HG03108 (cell line): Measurements from ENCODE around the gene SGCD.

ENCODE experiments used
- ATAC-seq: cut with Tn5 transposase; IDR thresholded peaks from one replicate; pipeline ENCODE4 v1.9.1; 2021; ENCODE audit warnings: moderate library complexity; ENCODE audit not compliant: unreplicated experiment

Gene SGCD

GRCh38 chr5:156326718-156327259, at the start of gene SGCD:
Gene SGCD (plus strand): TSS chr5:156327164.
- no peak for ATAC-seq

- ATAC-seq, result no peak
Observed at GRCh38 chr5:156277290-156277689, 49.7 kb upstream of the SGCD start.

- ATAC-seq, result no peak
Observed at GRCh38 chr5:156295431-156295830, 31.5 kb upstream of the SGCD start.

GRCh38 chr5:156310115-156310514, 16.8 kb upstream of the SGCD start:
- no peak for ATAC-seq

- no peak for ATAC-seq
Observed at GRCh38 chr5:156312897-156313694, 13.9 kb upstream of the SGCD start.

GRCh38 chr5:156314416-156314815, 12.5 kb upstream of the SGCD start:
- no peak for ATAC-seq

- ATAC-seq, result no peak
Observed at GRCh38 chr5:156322666-156323065, 4.3 kb upstream of the SGCD start.

- ATAC-seq, result no peak
Observed at GRCh38 chr5:156327296-156327695, 332 bp downstream of the SGCD start.

- no peak for ATAC-seq
Observed at GRCh38 chr5:156328161-156328560, 1.2 kb downstream of the SGCD start.

GRCh38 chr5:156328766-156329165, 1.8 kb downstream of the SGCD start:
- no peak for ATAC-seq

- ATAC-seq, result no peak
Observed at GRCh38 chr5:156329171-156329611, 2.2 kb downstream of the SGCD start.

GRCh38 chr5:156330141-156330870, 3.3 kb downstream of the SGCD start:
- ATAC-seq, result no peak

GRCh38 chr5:156331181-156331580, 4.2 kb downstream of the SGCD start:
- ATAC-seq, result no peak

- no peak for ATAC-seq
Observed at GRCh38 chr5:156331845-156332244, 4.9 kb downstream of the SGCD start.

- ATAC-seq, result no peak
Observed at GRCh38 chr5:156332245-156332644, 5.3 kb downstream of the SGCD start.

GRCh38 chr5:156339139-156339841, 12.3 kb downstream of the SGCD start:
- no peak for ATAC-seq

GRCh38 chr5:156340893-156341292, 13.9 kb downstream of the SGCD start:
- ATAC-seq, result no peak

GRCh38 chr5:156350256-156350655, 23.3 kb downstream of the SGCD start:
- no peak for ATAC-seq

GRCh38 chr5:156351423-156351822, 24.5 kb downstream of the SGCD start:
- ATAC-seq, result no peak

- no peak for ATAC-seq
Observed at GRCh38 chr5:156354571-156354970, 27.6 kb downstream of the SGCD start.

- ATAC-seq, result no peak
Observed at GRCh38 chr5:156356238-156356637, 29.3 kb downstream of the SGCD start.
